IMR-90 (cell line): Measurements from ENCODE around the gene FHAD1. TPM values are rescaled to one million over a fixed set of nuclear protein-coding genes. Genes with fewer than 3 reads are reported as not detected.

Experiments
- ATAC-seq: fragments of 200-7000 bp; cut with Tn5 transposase; 2 replicates; pipeline ENCODE4 v1.9.1; 2020; ENCODE audit warnings: low read depth, mild to moderate bottlenecking, moderate library complexity
- BruUV-seq: library from RNA; stranded (reverse); fragments of 400-500 nt; replicated peaks from 2 replicates; lab custom pipeline; 2021; lab: Mats Ljungman, UMichigan
- CTCF ChIA-PET: fragments of 300-600 bp; formaldehyde crosslinking; extraction: SDS; loops from one replicate; lab custom pipeline; 2021; ENCODE audit warnings: antibody characterized with exemption; lab: Yijun Ruan, JAX
- POLR2A ChIA-PET: fragments of 300-600 bp; sonication (Branson Sonifier 250); formaldehyde crosslinking; loops from one replicate; lab custom pipeline; 2022; ENCODE audit warnings: antibody characterized with exemption; ENCODE audit not compliant: unreplicated experiment; lab: Charles Lee
- DNase-seq: peaks from one replicate; pipeline ENCODE4 v3.0.0; 2013
- H2AFZ ChIP-seq: replicated peaks from 2 replicates; pipeline ENCODE3; 2013; ENCODE audit warnings: low read length, mild to moderate bottlenecking; ENCODE audit not compliant: poor library complexity
- H2AK5ac ChIP-seq: 2 replicates; pipeline ENCODE4 v1.6.1; 2013; ENCODE audit warnings: low read depth, low read length, inconsistent platforms
- H2AK9ac ChIP-seq: replicated peaks from 2 replicates; pipeline ENCODE3; 2013; ENCODE audit warnings: mild to moderate bottlenecking, low read depth, low read length, moderate library complexity; ENCODE audit not compliant: poor library complexity
- H2BK120ac ChIP-seq: 2 replicates; pipeline ENCODE4 v1.6.1; 2013; ENCODE audit warnings: low read depth, low read length, inconsistent platforms
- H2BK15ac ChIP-seq: 3 replicates; pipeline ENCODE4 v1.6.1; 2013; ENCODE audit warnings: low read depth, low read length, inconsistent platforms
- H2BK20ac ChIP-seq: 2 replicates; pipeline ENCODE4 v1.6.1; 2013; ENCODE audit warnings: low read depth, mild to moderate bottlenecking, inconsistent platforms, low read length, moderate library complexity
- H2BK5ac ChIP-seq: 2 replicates; pipeline ENCODE4 v1.6.1; 2013; ENCODE audit warnings: mild to moderate bottlenecking, low read depth, low read length, inconsistent platforms; ENCODE audit not compliant: poor library complexity, severe bottlenecking
- H3K14ac ChIP-seq: replicated peaks from 2 replicates; pipeline ENCODE4 v1.6.1; 2013; ENCODE audit warnings: low read depth, low read length, inconsistent platforms
- H3K18ac ChIP-seq: 2 replicates; pipeline ENCODE4 v1.6.1; 2013; ENCODE audit warnings: low read depth, low read length, control low read depth
- H3K23ac ChIP-seq: 2 replicates; pipeline ENCODE4 v1.6.1; 2013; ENCODE audit warnings: low read depth, low read length, inconsistent platforms
- H3K27ac ChIP-seq: 2 replicates; pipeline ENCODE4 v1.5.1; 2013; ENCODE audit warnings: mild to moderate bottlenecking, control low read depth, low read length; ENCODE audit not compliant: insufficient read depth
- H3K27me3 ChIP-seq: 2 replicates; pipeline ENCODE4 v1.6.1; 2013; ENCODE audit warnings: low read length; ENCODE audit not compliant: control insufficient read depth, insufficient read depth
- H3K36me3 ChIP-seq: 2 replicates; pipeline ENCODE4 v1.6.1; 2013; ENCODE audit warnings: low read length, mixed read lengths; ENCODE audit not compliant: control insufficient read depth, insufficient read depth
- H3K4ac ChIP-seq: 2 replicates; pipeline ENCODE4 v1.6.1; 2013; ENCODE audit warnings: low read depth, low read length, inconsistent platforms
- H3K4me1 ChIP-seq: 2 replicates; pipeline ENCODE4 v1.6.1; 2013; ENCODE audit warnings: low read length, mixed read lengths; ENCODE audit not compliant: control insufficient read depth, insufficient read depth
- H3K4me2 ChIP-seq: 2 replicates; pipeline ENCODE4 v1.6.1; 2013; ENCODE audit warnings: low read depth, mild to moderate bottlenecking, control low read depth, low read length, moderate library complexity
- H3K4me3 ChIP-seq: 2 replicates; pipeline ENCODE4 v1.5.1; 2013; ENCODE audit warnings: low read depth, mild to moderate bottlenecking, control low read depth, low read length, moderate library complexity; ENCODE audit not compliant: insufficient read depth
- H3K56ac ChIP-seq: 2 replicates; pipeline ENCODE4 v1.6.1; 2013; ENCODE audit warnings: low read length, inconsistent platforms; ENCODE audit not compliant: insufficient read depth; ENCODE audit errors: extremely low read depth
- H3K79me1 ChIP-seq, 2 experiments: 2 replicates each; pipeline ENCODE4 v1.6.1; 2013; ENCODE audit warnings: low read length in 2 of 2, inconsistent platforms in 1 of 2, low read depth in 1 of 2
- H3K9ac ChIP-seq: 2 replicates; pipeline ENCODE4 v1.6.1; 2013; ENCODE audit warnings: low read depth, low read length, control low read depth
- H3K9me1 ChIP-seq: 2 replicates; pipeline ENCODE4 v1.6.1; 2013; ENCODE audit warnings: low read length, inconsistent platforms; ENCODE audit not compliant: insufficient read depth
- H3K9me3 ChIP-seq: 2 replicates; pipeline ENCODE4 v1.6.1; 2013; ENCODE audit warnings: low read length; ENCODE audit not compliant: control insufficient read depth, insufficient read depth
- H4K20me1 ChIP-seq: 2 replicates; pipeline ENCODE4 v1.6.1; 2013; ENCODE audit warnings: low read length, inconsistent platforms; ENCODE audit not compliant: insufficient read depth
- H4K5ac ChIP-seq: 2 replicates; pipeline ENCODE4 v1.6.1; 2013; ENCODE audit warnings: mild to moderate bottlenecking, low read depth, low read length, control low read depth
- H4K8ac ChIP-seq, 2 experiments: 2 replicates each; pipeline ENCODE4 v1.6.1; 2013; ENCODE audit warnings: low read depth in 2 of 2, low read length in 2 of 2, control low read depth in 1 of 2, inconsistent platforms in 1 of 2
- H4K91ac ChIP-seq: 2 replicates; pipeline ENCODE4 v1.6.1; 2013; ENCODE audit warnings: low read depth, low read length, inconsistent platforms; ENCODE audit not compliant: insufficient read depth
- BHLHE40 ChIP-seq: fragments of 150-350 bp; IDR thresholded peaks from 2 replicates; pipeline ENCODE4 v1.6.1; 2016; ENCODE audit warnings: mild to moderate bottlenecking, low read depth, low read length
- CEBPB ChIP-seq: IDR thresholded peaks from 2 replicates; pipeline ENCODE4 v1.6.1; 2012; ENCODE audit warnings: low read depth, low read length, improper control_type of control experiment
- CHD1 ChIP-seq: IDR thresholded peaks from 2 replicates; pipeline ENCODE4 v1.6.1; 2012; ENCODE audit warnings: low read depth, low read length, improper control_type of control experiment
- FOS ChIP-seq: fragments of 150-350 bp; IDR thresholded peaks from 2 replicates; pipeline ENCODE4 v1.6.1; 2016; ENCODE audit warnings: low read depth, low read length
- MAFK ChIP-seq: IDR thresholded peaks from 2 replicates; pipeline ENCODE4 v1.6.1; 2012; ENCODE audit warnings: low read depth, low read length, improper control_type of control experiment
- MAZ ChIP-seq: IDR thresholded peaks from 2 replicates; pipeline ENCODE4 v1.6.1; 2012; ENCODE audit warnings: low read depth, mild to moderate bottlenecking, low read length, improper control_type of control experiment, moderate library complexity, borderline replicate concordance
- MXI1 ChIP-seq: IDR thresholded peaks from 2 replicates; pipeline ENCODE4 v1.6.1; 2012; ENCODE audit warnings: low read depth, mild to moderate bottlenecking, low read length, moderate library complexity, borderline replicate concordance
- NFE2L2 ChIP-seq: fragments of 150-350 bp; IDR thresholded peaks from 2 replicates; pipeline ENCODE4 v1.6.1; 2016; ENCODE audit warnings: low read depth, mild to moderate bottlenecking, low read length
- POLR2A ChIP-seq: IDR thresholded peaks from 2 replicates; pipeline ENCODE4 v1.6.1; 2012; ENCODE audit warnings: mild to moderate bottlenecking, low read depth, low read length
- RAD21 ChIP-seq: IDR thresholded peaks from 2 replicates; pipeline ENCODE4 v1.6.1; 2012; ENCODE audit warnings: low read length, improper control_type of control experiment
- RCOR1 ChIP-seq: IDR thresholded peaks from 2 replicates; pipeline ENCODE4 v1.6.1; 2012; ENCODE audit warnings: mild to moderate bottlenecking, low read length, improper control_type of control experiment; ENCODE audit not compliant: insufficient replicate concordance
- RFX5 ChIP-seq: IDR thresholded peaks from 2 replicates; pipeline ENCODE4 v1.8.0; 2012; ENCODE audit warnings: low read depth, mild to moderate bottlenecking, low read length, moderate library complexity
- SMC3 ChIP-seq: fragments of 150-350 bp; IDR thresholded peaks from 2 replicates; pipeline ENCODE4 v1.6.1; 2016; ENCODE audit warnings: low read depth, mild to moderate bottlenecking, antibody characterized with exemption, low read length, moderate library complexity
- WGBS, 2 experiments: methylation state at CpG; one replicate each; pipeline versions ENCODE4 v1.1.5 to v1.1.7; 2013; ENCODE audit warnings: missing lambda C conversion rate in 2 of 2; ENCODE audit not compliant: insufficient read length in 1 of 2; ENCODE audit errors: extremely low coverage in 2 of 2; 5-methylcytosine and 5-hydroxymethylcytosine counted together
- dilution Hi-C: fragments of 300-500 bp; cut with HindIII; formaldehyde crosslinking; loops from one replicate; pipeline ENCODE4 v1.14.3; 2018; ENCODE audit warnings: low sequenced_read_pairs; ENCODE audit not compliant: unreplicated experiment
- in situ Hi-C: fragments of 300-500 bp; cut with MboI; formaldehyde crosslinking; loops from 3 replicates; pipeline ENCODE4 v1.14.3; 2019; ENCODE audit warnings: low sequenced_read_pairs, inconsistent platforms, mixed read lengths
- intact Hi-C: fragments of 100-400 bp; cut with micrococcal nuclease; formaldehyde crosslinking; loops from 2 replicates; pipeline ENCODE4 v1.10.0; 2022
- polyA plus RNA-seq, 3 experiments: library from polyadenylated mRNA; depleted of rRNA; stranded (reverse); fragments of >200 nt; gene quantifications; 2 replicates each; pipeline ENCODE4 v1.2.3, GENCODE V29; 2012; ENCODE audit warnings: low replicate concordance in 1 of 3
- total RNA-seq: library from RNA; depleted of rRNA; stranded (reverse); fragments of >200 nt; gene quantifications from 2 replicates; pipeline ENCODE4 v1.2.3, GENCODE V29; 2012
- TF ChIP-seq, protein P1 (sequence below): fragments of 150-350 bp; IDR thresholded peaks from 2 replicates; pipeline ENCODE4 v1.6.1; 2016; ENCODE audit warnings: low read depth, mild to moderate bottlenecking, low read length, moderate library complexity, borderline replicate concordance
- TF ChIP-seq, protein P2 (sequence below): fragments of 150-350 bp; IDR thresholded peaks from 2 replicates; pipeline ENCODE4 v1.6.1; 2017; ENCODE audit warnings: mild to moderate bottlenecking, antibody characterized with exemption, low read length, low read depth
- TF ChIP-seq, protein P3 (sequence below): conservative IDR thresholded peaks from 2 replicates; pipeline ENCODE4 v1.5.1; 2012; ENCODE audit warnings: mild to moderate bottlenecking, low read depth, low read length, improper control_type of control experiment

Gene FHAD1
- total and polyA plus RNA-seq, 2 of the 4 experiments (the other 2 are of a cell fraction) = not detected

DNA sequence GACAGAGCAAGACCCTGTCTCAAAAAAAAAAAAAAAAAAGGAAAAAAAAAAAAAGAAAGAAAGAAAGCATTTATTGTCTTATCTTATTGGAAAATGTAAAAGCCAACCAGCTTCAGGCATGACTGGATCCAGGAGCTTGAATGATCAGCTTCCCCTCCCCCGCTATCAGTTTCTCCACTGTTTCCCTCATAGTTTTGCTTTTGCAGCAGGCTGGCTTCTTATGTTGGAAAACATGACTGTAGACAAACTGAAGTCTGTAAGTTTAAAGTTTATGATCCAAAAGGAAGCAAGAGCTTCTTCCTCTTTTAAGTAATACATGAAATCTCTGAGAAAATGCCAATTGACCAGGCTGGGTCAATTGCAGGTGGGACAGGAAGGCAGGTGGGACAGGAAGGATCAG, 52.2 kb downstream of the FHAD1 start:
- TF ChIP-seq FOS = no peak
- no peak for TF ChIP-seq BHLHE40
- TF ChIP-seq, protein P1, sequence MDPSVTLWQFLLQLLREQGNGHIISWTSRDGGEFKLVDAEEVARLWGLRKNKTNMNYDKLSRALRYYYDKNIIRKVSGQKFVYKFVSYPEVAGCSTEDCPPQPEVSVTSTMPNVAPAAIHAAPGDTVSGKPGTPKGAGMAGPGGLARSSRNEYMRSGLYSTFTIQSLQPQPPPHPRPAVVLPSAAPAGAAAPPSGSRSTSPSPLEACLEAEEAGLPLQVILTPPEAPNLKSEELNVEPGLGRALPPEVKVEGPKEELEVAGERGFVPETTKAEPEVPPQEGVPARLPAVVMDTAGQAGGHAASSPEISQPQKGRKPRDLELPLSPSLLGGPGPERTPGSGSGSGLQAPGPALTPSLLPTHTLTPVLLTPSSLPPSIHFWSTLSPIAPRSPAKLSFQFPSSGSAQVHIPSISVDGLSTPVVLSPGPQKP = no peak
- TF ChIP-seq, protein P2, sequence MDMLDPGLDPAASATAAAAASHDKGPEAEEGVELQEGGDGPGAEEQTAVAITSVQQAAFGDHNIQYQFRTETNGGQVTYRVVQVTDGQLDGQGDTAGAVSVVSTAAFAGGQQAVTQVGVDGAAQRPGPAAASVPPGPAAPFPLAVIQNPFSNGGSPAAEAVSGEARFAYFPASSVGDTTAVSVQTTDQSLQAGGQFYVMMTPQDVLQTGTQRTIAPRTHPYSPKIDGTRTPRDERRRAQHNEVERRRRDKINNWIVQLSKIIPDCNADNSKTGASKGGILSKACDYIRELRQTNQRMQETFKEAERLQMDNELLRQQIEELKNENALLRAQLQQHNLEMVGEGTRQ = no peak
- TF ChIP-seq RAD21 = no peak
- TF ChIP-seq SMC3 = no peak
- no peak for TF ChIP-seq CEBPB
- TF ChIP-seq RCOR1 = no peak
- no peak for TF ChIP-seq MAFK
- TF ChIP-seq MAZ = no peak
- TF ChIP-seq, protein P3, sequence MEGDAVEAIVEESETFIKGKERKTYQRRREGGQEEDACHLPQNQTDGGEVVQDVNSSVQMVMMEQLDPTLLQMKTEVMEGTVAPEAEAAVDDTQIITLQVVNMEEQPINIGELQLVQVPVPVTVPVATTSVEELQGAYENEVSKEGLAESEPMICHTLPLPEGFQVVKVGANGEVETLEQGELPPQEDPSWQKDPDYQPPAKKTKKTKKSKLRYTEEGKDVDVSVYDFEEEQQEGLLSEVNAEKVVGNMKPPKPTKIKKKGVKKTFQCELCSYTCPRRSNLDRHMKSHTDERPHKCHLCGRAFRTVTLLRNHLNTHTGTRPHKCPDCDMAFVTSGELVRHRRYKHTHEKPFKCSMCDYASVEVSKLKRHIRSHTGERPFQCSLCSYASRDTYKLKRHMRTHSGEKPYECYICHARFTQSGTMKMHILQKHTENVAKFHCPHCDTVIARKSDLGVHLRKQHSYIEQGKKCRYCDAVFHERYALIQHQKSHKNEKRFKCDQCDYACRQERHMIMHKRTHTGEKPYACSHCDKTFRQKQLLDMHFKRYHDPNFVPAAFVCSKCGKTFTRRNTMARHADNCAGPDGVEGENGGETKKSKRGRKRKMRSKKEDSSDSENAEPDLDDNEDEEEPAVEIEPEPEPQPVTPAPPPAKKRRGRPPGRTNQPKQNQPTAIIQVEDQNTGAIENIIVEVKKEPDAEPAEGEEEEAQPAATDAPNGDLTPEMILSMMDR = no peak
- TF ChIP-seq MXI1 = no peak
- TF ChIP-seq POLR2A = no peak
- TF ChIP-seq RFX5 = no peak
- TF ChIP-seq NFE2L2 = no peak
- no peak for TF ChIP-seq CHD1
- no TSS peak for BruUV-seq
- Histone ChIP-seq H3K18ac (no peak overlapping the region), H3K4me1 (no peaks in the 10 kb centered on the region), H3K23ac (no peak overlapping the region), H3K4ac (no peak overlapping the region), H3K14ac (no peak overlapping the region), H3K36me3 (no peaks in the 10 kb centered on the region), H2BK20ac (no peak overlapping the region), H4K5ac (no peak overlapping the region), H2AFZ (no peak overlapping the region), H3K9ac (no peak overlapping the region), H3K56ac (no peak overlapping the region), H4K20me1 (no peaks in the 10 kb centered on the region), H3K27me3 (no peaks in the 10 kb centered on the region), H2AK9ac (no peak overlapping the region), H3K9me1 (no peaks in the 10 kb centered on the region), H2BK15ac (no peak overlapping the region), H4K91ac (no peak overlapping the region), H2BK5ac (no peak overlapping the region), H2BK120ac (no peak overlapping the region), H3K27ac (no peak overlapping the region), H2AK5ac (no peak overlapping the region), H3K4me2 (no peak overlapping the region), H3K4me3 (no peak overlapping the region), H3K9me3 (no peaks in the 10 kb centered on the region), H4K8ac (no peak overlapping the region), H3K79me1 (no peaks in the 10 kb centered on the region)
- CTCF ChIA-PET = interaction anchor here (0.7 kb wide), 1 partner anchor 26 kb away, joined by 3 read pairs; no protein-coding TSS in a partner anchor
- DNase-seq (no peak), ATAC-seq (no peak)
- dilution Hi-C loops = no loop called here
- POLR2A ChIA-PET = no interaction called here
- in situ Hi-C loops = no loop called here
- intact Hi-C loops = no loop called here
- no CpG with 5 or more reads among the region's 1 CpG for WGBS, 2 experiments
